ENCODE measurements around the gene CDHR3. TPM values are rescaled to one million over a fixed set of nuclear protein-coding genes. Genes with fewer than 3 reads are reported as not detected.
"Not testable (repeated sequence)": the region's sequence is repeated elsewhere in the genome, so short reads cannot be mapped to it uniquely, and the experiment has no call there.

CDHR3 gene
- total RNA-seq, 2 donors from 2014 or later = 5.3 to 7.7 TPM

- H3K27me3 ChIP-seq = no peaks in the 10 kb centered on the region
- intact Hi-C loops (cut with DNase I) = no loop called here
- no peaks in the 10 kb centered on the region for H3K36me3 ChIP-seq
- no peak overlapping the region for H3K27ac ChIP-seq
- no peak for TF ChIP-seq CTCF (IDR thresholded peaks at IDR 0.05)
- no peaks in the 10 kb centered on the region for H3K9me3 ChIP-seq
- no peak for DNase-seq
- no peak overlapping the region for H3K4me3 ChIP-seq
- no peak overlapping the region for H3K9ac ChIP-seq (ENCODE audit: low read depth in 2 of 2, low read length in 2 of 2)
- no peaks in the 10 kb centered on the region for H3K4me1 ChIP-seq
These were observed 15.0 kb downstream of the CDHR3 start for GRCh38 chr7:105978035-105978434.

GRCh38 chr7:105978974-105979373 lies 15.9 kb downstream of the CDHR3 start:
- intact Hi-C loops (cut with DNase I) = no loop called here
- TF ChIP-seq CTCF (IDR thresholded peaks at IDR 0.05) = no peak
- no peak overlapping the region for H3K9ac ChIP-seq (ENCODE audit: low read depth in 2 of 2, low read length in 2 of 2)
- no peaks in the 10 kb centered on the region for H3K4me1 ChIP-seq
- no peak overlapping the region for H3K4me3 ChIP-seq
- no peak for DNase-seq
- no peaks in the 10 kb centered on the region for H3K27me3 ChIP-seq
- H3K36me3 ChIP-seq = no peaks in the 10 kb centered on the region
- no peaks in the 10 kb centered on the region for H3K9me3 ChIP-seq
- no peak overlapping the region for H3K27ac ChIP-seq

- no peak for TF ChIP-seq CTCF (IDR thresholded peaks at IDR 0.05)
- H3K27ac ChIP-seq = no peak overlapping the region
- no peak overlapping the region for H3K9ac ChIP-seq (ENCODE audit: low read depth in 2 of 2, low read length in 2 of 2)
- H3K4me3 ChIP-seq = no peak overlapping the region
- H3K36me3 ChIP-seq = no peaks in the 10 kb centered on the region
- intact Hi-C loops (cut with DNase I) = no loop called here
- no peak for DNase-seq
- H3K9me3 ChIP-seq = no peaks in the 10 kb centered on the region
- no peaks in the 10 kb centered on the region for H3K27me3 ChIP-seq
- H3K4me1 ChIP-seq = no peaks in the 10 kb centered on the region
These were observed 16.3 kb downstream of the CDHR3 start for GRCh38 chr7:105979405-105979804.

GRCh38 chr7:105980645-105981396 lies 17.8 kb downstream of the CDHR3 start:
- no peak for TF ChIP-seq CTCF (IDR thresholded peaks at IDR 0.05)
- no peak for DNase-seq
- H3K36me3 ChIP-seq = no peaks in the 10 kb centered on the region
- H3K9me3 ChIP-seq = no peaks in the 10 kb centered on the region
- H3K27me3 ChIP-seq = no peaks in the 10 kb centered on the region
- no peaks in the 10 kb centered on the region for H3K4me1 ChIP-seq
- intact Hi-C loops (cut with DNase I) = no loop called here
- H3K4me3 ChIP-seq = no peak overlapping the region
- H3K9ac ChIP-seq (ENCODE audit: low read depth in 2 of 2, low read length in 2 of 2) = no peak overlapping the region
- no peak overlapping the region for H3K27ac ChIP-seq

GRCh38 chr7:105982388-105982787 lies 19.3 kb downstream of the CDHR3 start:
- no peaks in the 10 kb centered on the region for H3K9me3 ChIP-seq
- H3K27me3 ChIP-seq = no peaks in the 10 kb centered on the region
- DNase-seq = no peak
- no peak overlapping the region for H3K4me3 ChIP-seq
- no peak overlapping the region for H3K27ac ChIP-seq
- intact Hi-C loops (cut with DNase I) = no loop called here
- H3K9ac ChIP-seq (ENCODE audit: low read depth in 2 of 2, low read length in 2 of 2) = no peak overlapping the region
- H3K36me3 ChIP-seq = no peaks in the 10 kb centered on the region
- TF ChIP-seq CTCF (IDR thresholded peaks at IDR 0.05) = no peak
- no peaks in the 10 kb centered on the region for H3K4me1 ChIP-seq

GRCh38 chr7:105984808-105985207 lies 21.7 kb downstream of the CDHR3 start:
- H3K4me1 ChIP-seq; H3K27me3 ChIP-seq; H3K9ac ChIP-seq (ENCODE audit: low read depth in 2 of 2, low read length in 2 of 2); H3K9me3 ChIP-seq; H3K4me3 ChIP-seq; DNase-seq; H3K36me3 ChIP-seq; H3K27ac ChIP-seq; intact Hi-C loops (cut with DNase I): not testable (repeated sequence)
